PC-9 (cell line): ENCODE data around the gene RNF40. TPM values are rescaled to one million over a fixed set of nuclear protein-coding genes. Genes with fewer than 3 reads are reported as not detected.

Experiments used
- BruUV-seq: library from RNA; stranded (reverse); fragments of 400-500 nt; replicated peaks from 2 replicates; lab custom pipeline; 2021; lab: Mats Ljungman, UMichigan
- CTCF ChIA-PET: fragments of 300-600 bp; sonication (Branson Sonifier 250); formaldehyde crosslinking; loops from one replicate; lab custom pipeline; 2022; ENCODE audit warnings: antibody characterized with exemption; lab: Charles Lee
- POLR2A ChIA-PET: fragments of 300-600 bp; sonication (Branson Sonifier 250); formaldehyde crosslinking; loops from one replicate; lab custom pipeline; 2022; ENCODE audit warnings: antibody characterized with exemption; ENCODE audit not compliant: unreplicated experiment; lab: Charles Lee
- DNase-seq, 2 experiments: peaks; one replicate each; pipeline versions ENCODE4 v3.0.0 to v3.0.0-alpha.2; 2015 to 2022; ENCODE audit warnings: mixed read lengths in 1 of 2
- H2AFZ ChIP-seq: fragments of 200-600 bp; sonication (generic); 2 replicates; pipeline ENCODE4 v1.8.1; 2017; ENCODE audit warnings: antibody characterized with exemption
- H3F3A ChIP-seq: fragments of 200-600 bp; sonication (generic); 2 replicates; pipeline ENCODE4 v1.8.1; 2017; ENCODE audit warnings: antibody characterized with exemption, mild to moderate bottlenecking, low read depth; ENCODE audit not compliant: insufficient read depth
- H3K27ac ChIP-seq: fragments of 200-600 bp; sonication (generic); 2 replicates; pipeline ENCODE4 v1.6.1; 2016; ENCODE audit warnings: mixed run types
- H3K27me3 ChIP-seq: fragments of 200-600 bp; sonication (generic); 2 replicates; pipeline ENCODE4 v1.6.1; 2016; ENCODE audit warnings: low read depth, mixed run types; ENCODE audit not compliant: insufficient read depth
- H3K36me3 ChIP-seq: fragments of 200-600 bp; sonication (generic); 2 replicates; pipeline ENCODE4 v1.6.1; 2016; ENCODE audit warnings: low read depth, mixed run types
- H3K4me1 ChIP-seq: fragments of 200-600 bp; sonication (generic); replicated peaks from 2 replicates; pipeline ENCODE4 v1.6.1; 2016; ENCODE audit warnings: mixed run types; ENCODE audit not compliant: insufficient read depth
- H3K4me2 ChIP-seq: fragments of 200-600 bp; sonication (generic); 2 replicates; pipeline ENCODE4 v1.6.1; 2017; ENCODE audit warnings: mixed run types
- H3K4me3 ChIP-seq: fragments of 200-600 bp; sonication (generic); 2 replicates; pipeline ENCODE4 v1.6.1; 2016; ENCODE audit warnings: mixed run types
- H3K79me2 ChIP-seq: fragments of 200-600 bp; sonication (generic); 2 replicates; pipeline ENCODE4 v1.6.1; 2017; ENCODE audit warnings: low read depth, mixed run types
- H3K9me2 ChIP-seq: fragments of 200-600 bp; sonication (generic); 2 replicates; pipeline ENCODE4 v1.8.1; 2017; ENCODE audit warnings: mild to moderate bottlenecking; ENCODE audit not compliant: insufficient read depth
- H3K9me3 ChIP-seq: fragments of 200-600 bp; sonication (generic); 2 replicates; pipeline ENCODE4 v1.8.1; 2016; ENCODE audit warnings: low read depth; ENCODE audit not compliant: insufficient read depth
- H4K20me1 ChIP-seq: fragments of 200-600 bp; sonication (generic); 2 replicates; pipeline ENCODE4 v1.8.1; 2017; ENCODE audit not compliant: insufficient read depth
- CTCF ChIP-seq: fragments of 200-600 bp; sonication (generic); conservative IDR thresholded peaks from 2 replicates; pipeline ENCODE4 v1.6.1; 2017; ENCODE audit warnings: mixed run types, antibody characterized with exemption, mild to moderate bottlenecking, moderate library complexity
- EZH2 ChIP-seq: fragments of 200-600 bp; sonication (generic); IDR thresholded peaks from 2 replicates; pipeline ENCODE4 v1.8.0; 2017; ENCODE audit warnings: antibody characterized with exemption, low read depth
- intact Hi-C: fragments of 100-400 bp; cut with micrococcal nuclease; formaldehyde crosslinking; loops from one replicate; pipeline ENCODE4 v1.10.0; 2022; ENCODE audit not compliant: unreplicated experiment
- total RNA-seq: library from RNA; stranded (reverse); gene quantifications from 2 replicates; pipeline ENCODE4 v1.2.3, GENCODE V29; 2021

Gene RNF40
- total RNA-seq, 1 experiment from 2014 or later: 178 TPM

GRCh38 chr16:30723725-30724355, 38.3 kb upstream of the RNF40 start:
- Histone ChIP-seq H3K4me3 (no peak overlapping the region), H3K9me3 (no peaks in the 10 kb centered on the region), H3K27ac (no peak overlapping the region), H2AFZ (no peak overlapping the region), H3K27me3 (no peaks in the 10 kb centered on the region), H4K20me1 (peaks cover 48% of the 10 kb centered on the region), H3K4me1 (0 out of 2 replicates have a peak, but pooled peaks cover 5% of the 10 kb centered on the region), H3K79me2 (peaks cover 19% of the 10 kb centered on the region), H3F3A (peaks cover 30% of the 10 kb centered on the region; the same call in 1 of the 2 replicates), H3K4me2 (no peak overlapping the region), H3K36me3 (peaks cover 61% of the 10 kb centered on the region), H3K9me2 (no peaks in the 10 kb centered on the region)
- TF ChIP-seq EZH2 (no peak), CTCF (no peak)
- intact Hi-C loops: no loop called here
- CTCF ChIA-PET: no interaction called here
- no peak for DNase-seq
- POLR2A ChIA-PET: no interaction called here
- no TSS peak for BruUV-seq

- BruUV-seq: TSS peak; percentile 1
- no peaks in the 10 kb centered on the region for H3K27me3 ChIP-seq
- H3K4me3 ChIP-seq: no peak overlapping the region
- H3K36me3 ChIP-seq: peaks cover 62% of the 10 kb centered on the region
- 0 out of 2 replicates have a peak, but pooled peaks cover 5% of the 10 kb centered on the region for H3K4me1 ChIP-seq
- peaks cover 30% of the 10 kb centered on the region; the same call in 1 of the 2 replicates for H3F3A ChIP-seq
- H4K20me1 ChIP-seq: peaks cover 42% of the 10 kb centered on the region
- no peak for DNase-seq
- no peak overlapping the region for H2AFZ ChIP-seq
- TF ChIP-seq CTCF: no peak
- TF ChIP-seq EZH2: no peak
- no peak overlapping the region for H3K4me2 ChIP-seq
- POLR2A ChIA-PET: no interaction called here
- peaks cover 16% of the 10 kb centered on the region for H3K79me2 ChIP-seq
- no peak overlapping the region for H3K27ac ChIP-seq
- no peaks in the 10 kb centered on the region for H3K9me2 ChIP-seq
- no peaks in the 10 kb centered on the region for H3K9me3 ChIP-seq
- CTCF ChIA-PET: interaction anchor here (0.6 kb wide), 1 partner anchor 83 kb away, joined by 5 read pairs; no protein-coding TSS in a partner anchor
- intact Hi-C loops: no loop called here
Measured at GRCh38 chr16:30724641-30725417, 37.3 kb upstream of the RNF40 start.

DNA sequence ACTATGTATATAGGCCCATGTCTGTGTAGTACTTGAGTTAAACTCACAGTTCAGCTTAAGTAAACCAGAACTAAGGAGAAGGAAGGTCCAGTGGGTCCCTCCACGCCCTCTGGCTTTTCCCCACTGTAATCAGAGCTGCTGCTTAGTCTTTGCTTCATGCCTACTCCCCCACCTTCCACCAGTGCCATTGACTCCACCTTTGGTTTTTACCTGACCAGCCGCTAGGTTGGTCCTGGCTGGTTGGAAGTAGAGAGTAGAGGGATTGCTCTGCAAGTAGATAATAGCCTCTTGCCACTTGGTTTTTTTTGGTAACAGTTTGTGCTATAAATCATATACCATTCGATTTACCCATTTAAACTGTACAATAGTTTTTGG, 36.7 kb upstream of the RNF40 start:
- intact Hi-C loops: no loop called here
- BruUV-seq: no TSS peak
- DNase-seq: no peak
- Histone ChIP-seq H3K9me2 (no peaks in the 10 kb centered on the region), H3K9me3 (no peaks in the 10 kb centered on the region), H3F3A (peaks cover 30% of the 10 kb centered on the region; the same call in 1 of the 2 replicates), H3K27me3 (no peaks in the 10 kb centered on the region), H3K4me1 (0 out of 2 replicates have a peak, but pooled peaks cover 5% of the 10 kb centered on the region), H3K79me2 (peaks cover 14% of the 10 kb centered on the region; the same call in 1 of the 2 replicates), H3K4me2 (no peak overlapping the region), H3K36me3 (peaks cover 58% of the 10 kb centered on the region), H4K20me1 (peaks cover 38% of the 10 kb centered on the region), H3K27ac (no peak overlapping the region), H2AFZ (no peak overlapping the region), H3K4me3 (no peak overlapping the region)
- ChIA-PET CTCF (no interaction called here), POLR2A (no interaction called here)
- TF ChIP-seq EZH2 (no peak), CTCF (no peak)
